ENCODE results near the gene PRPF31. TPM values are rescaled to one million over a fixed set of nuclear protein-coding genes. Genes with fewer than 3 reads are reported as not detected.

The PRPF31 gene
- total and polyA plus RNA-seq, 2 of the 13 experiments (the other 11 are each of a cell fraction or from before 2014, with no cell fraction given), result 23.8 to 63.8 TPM

DNA sequence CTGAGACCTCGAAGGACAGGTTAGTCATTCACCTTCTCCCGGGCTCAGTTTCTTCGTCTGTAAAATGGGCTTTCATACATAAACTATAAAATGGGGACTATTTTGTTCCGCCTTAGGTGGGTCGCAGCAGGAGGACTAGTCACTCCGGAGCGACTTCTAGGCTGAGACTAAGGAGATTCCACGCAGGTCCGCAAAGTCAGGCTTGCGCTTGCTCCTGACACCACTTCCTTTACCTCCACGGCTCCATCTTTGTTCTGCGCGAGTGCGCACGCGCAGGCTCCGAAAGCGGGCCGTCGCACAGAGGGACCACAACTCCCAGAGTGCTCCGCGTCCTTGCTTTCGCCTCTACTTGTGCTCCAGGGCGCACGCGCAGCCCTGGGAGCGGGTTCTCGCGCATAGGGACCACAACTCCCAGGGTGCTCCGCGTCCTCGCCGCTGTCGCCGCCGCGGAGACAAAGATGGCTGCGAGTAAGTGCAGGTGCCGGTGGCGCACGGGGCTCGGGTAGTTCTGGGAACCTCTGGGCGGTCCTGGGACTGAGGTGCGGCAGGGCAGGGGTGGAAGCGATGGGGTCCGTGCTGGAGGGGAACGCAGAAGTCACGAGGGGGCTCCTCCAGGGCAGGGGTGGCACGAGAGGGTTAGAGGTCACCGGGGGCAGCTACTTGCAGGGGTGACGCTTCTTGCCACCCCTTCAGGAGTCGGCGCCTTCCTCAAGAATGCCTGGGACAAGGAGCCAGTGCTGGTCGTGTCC is 13.0 kb upstream of the PRPF31 start, which contains the start of gene NDUFA3 (continued):
- TF ChIP-seq CREM (IDR thresholded peaks at IDR 0.05) (peak; percentile 98), CREM (CRISPR knock-in tag; IDR thresholded peaks at IDR 0.05) (no peak), SP2 (CRISPR knock-in tag; IDR thresholded peaks at IDR 0.05) (peak; percentile 21; the same call in 1 of the 2 replicates), MAFG (CRISPR knock-in tag; IDR thresholded peaks at IDR 0.05) (no peak), ZNF10 (CRISPR knock-in tag; IDR thresholded peaks at IDR 0.05; ENCODE audit: borderline replicate concordance, low read depth) (no peak), NR2F1 (CRISPR knock-in tag; IDR thresholded peaks at IDR 0.05) (peak; percentile 18 to 52; a peak in 2 of 4 replicates), ZNF674 (CRISPR knock-in tag; IDR thresholded peaks at IDR 0.05; ENCODE audit: low read depth) (0 out of 2 replicates have a peak, but pooled peaks have one; percentile 23), HOXA5 (CRISPR knock-in tag; IDR thresholded peaks at IDR 0.05) (no peak), ZNF205 (CRISPR knock-in tag; IDR thresholded peaks at IDR 0.05) (peak; percentile 19; the same call in 1 of the 2 replicates), MYC (CRISPR knock-in tag; IDR thresholded peaks at IDR 0.05; ENCODE audit: borderline replicate concordance) (peak; percentile 50; the same call in 1 of the 2 replicates), MXD4 (CRISPR knock-in tag; IDR thresholded peaks at IDR 0.05) (peak; percentile 85), ZNF709 (CRISPR knock-in tag; IDR thresholded peaks at IDR 0.05) (peak; percentile 61; the same call in 1 of the 2 replicates), ZNF251 (CRISPR knock-in tag; IDR thresholded peaks at IDR 0.05) (no peak), SPEN (CRISPR knock-in tag; IDR thresholded peaks at IDR 0.05; ENCODE audit: low read depth) (peak; percentile 83; the same call in 1 of the 2 replicates)
- TF ChIP-seq, protein P1, sequence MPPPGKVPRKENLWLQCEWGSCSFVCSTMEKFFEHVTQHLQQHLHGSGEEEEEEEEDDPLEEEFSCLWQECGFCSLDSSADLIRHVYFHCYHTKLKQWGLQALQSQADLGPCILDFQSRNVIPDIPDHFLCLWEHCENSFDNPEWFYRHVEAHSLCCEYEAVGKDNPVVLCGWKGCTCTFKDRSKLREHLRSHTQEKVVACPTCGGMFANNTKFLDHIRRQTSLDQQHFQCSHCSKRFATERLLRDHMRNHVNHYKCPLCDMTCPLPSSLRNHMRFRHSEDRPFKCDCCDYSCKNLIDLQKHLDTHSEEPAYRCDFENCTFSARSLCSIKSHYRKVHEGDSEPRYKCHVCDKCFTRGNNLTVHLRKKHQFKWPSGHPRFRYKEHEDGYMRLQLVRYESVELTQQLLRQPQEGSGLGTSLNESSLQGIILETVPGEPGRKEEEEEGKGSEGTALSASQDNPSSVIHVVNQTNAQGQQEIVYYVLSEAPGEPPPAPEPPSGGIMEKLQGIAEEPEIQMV (CRISPR knock-in tag; IDR thresholded peaks at IDR 0.05; ENCODE audit: low read depth), result peak; percentile 16; the same call in 1 of the 2 replicates
- TF ChIP-seq, protein P2, sequence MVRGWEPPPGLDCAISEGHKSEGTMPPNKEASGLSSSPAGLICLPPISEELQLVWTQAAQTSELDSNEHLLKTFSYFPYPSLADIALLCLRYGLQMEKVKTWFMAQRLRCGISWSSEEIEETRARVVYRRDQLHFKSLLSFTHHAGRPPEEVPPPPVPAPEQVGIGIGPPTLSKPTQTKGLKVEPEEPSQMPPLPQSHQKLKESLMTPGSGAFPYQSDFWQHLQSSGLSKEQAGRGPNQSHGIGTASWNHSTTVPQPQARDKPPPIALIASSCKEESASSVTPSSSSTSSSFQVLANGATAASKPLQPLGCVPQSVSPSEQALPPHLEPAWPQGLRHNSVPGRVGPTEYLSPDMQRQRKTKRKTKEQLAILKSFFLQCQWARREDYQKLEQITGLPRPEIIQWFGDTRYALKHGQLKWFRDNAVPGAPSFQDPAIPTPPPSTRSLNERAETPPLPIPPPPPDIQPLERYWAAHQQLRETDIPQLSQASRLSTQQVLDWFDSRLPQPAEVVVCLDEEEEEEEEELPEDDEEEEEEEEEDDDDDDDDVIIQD (CRISPR knock-in tag; IDR thresholded peaks at IDR 0.05; ENCODE audit: low read depth), result 0 out of 2 replicates have a peak, but pooled peaks have one; percentile 11
- TF ChIP-seq, protein P3, sequence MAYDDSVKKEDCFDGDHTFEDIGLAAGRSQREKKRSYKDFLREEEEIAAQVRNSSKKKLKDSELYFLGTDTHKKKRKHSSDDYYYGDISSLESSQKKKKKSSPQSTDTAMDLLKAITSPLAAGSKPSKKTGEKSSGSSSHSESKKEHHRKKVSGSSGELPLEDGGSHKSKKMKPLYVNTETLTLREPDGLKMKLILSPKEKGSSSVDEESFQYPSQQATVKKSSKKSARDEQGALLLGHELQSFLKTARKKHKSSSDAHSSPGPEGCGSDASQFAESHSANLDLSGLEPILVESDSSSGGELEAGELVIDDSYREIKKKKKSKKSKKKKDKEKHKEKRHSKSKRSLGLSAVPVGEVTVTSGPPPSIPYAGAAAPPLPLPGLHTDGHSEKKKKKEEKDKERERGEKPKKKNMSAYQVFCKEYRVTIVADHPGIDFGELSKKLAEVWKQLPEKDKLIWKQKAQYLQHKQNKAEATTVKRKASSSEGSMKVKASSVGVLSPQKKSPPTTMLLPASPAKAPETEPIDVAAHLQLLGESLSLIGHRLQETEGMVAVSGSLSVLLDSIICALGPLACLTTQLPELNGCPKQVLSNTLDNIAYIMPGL (CRISPR knock-in tag; IDR thresholded peaks at IDR 0.05; ENCODE audit: borderline replicate concordance in 1 of 2, low read depth in 1 of 2), result peak; percentile 47 to 83; a peak in 3 of 4 replicates
- TF ChIP-seq, protein P4, sequence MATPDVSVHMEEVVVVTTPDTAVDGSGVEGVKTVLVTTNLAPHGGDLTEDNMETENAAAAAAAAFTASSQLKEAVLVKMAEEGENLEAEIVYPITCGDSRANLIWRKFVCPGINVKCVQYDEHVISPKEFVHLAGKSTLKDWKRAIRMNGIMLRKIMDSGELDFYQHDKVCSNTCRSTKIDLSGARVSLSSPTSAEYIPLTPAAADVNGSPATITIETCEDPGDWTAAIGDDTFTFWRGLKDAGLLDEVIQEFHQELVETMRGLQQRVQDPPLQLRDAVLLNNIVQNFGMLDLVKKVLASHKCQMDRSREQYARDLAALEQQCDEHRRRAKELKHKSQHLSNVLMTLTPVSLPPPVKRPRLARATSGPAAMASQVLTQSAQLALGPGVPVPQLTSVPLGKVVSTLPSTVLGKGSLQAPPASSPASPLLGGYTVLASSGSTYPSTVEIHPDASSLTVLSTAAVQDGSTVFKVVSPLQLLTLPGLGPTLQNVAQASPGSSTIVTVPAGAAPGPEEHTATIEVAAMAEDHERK (CRISPR knock-in tag; IDR thresholded peaks at IDR 0.05; ENCODE audit: low read depth), result peak; percentile 74
- TF ChIP-seq, protein P5, sequence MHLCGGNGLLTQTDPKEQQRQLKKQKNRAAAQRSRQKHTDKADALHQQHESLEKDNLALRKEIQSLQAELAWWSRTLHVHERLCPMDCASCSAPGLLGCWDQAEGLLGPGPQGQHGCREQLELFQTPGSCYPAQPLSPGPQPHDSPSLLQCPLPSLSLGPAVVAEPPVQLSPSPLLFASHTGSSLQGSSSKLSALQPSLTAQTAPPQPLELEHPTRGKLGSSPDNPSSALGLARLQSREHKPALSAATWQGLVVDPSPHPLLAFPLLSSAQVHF (CRISPR knock-in tag; IDR thresholded peaks at IDR 0.05), result no peak
- TF ChIP-seq, protein P6, sequence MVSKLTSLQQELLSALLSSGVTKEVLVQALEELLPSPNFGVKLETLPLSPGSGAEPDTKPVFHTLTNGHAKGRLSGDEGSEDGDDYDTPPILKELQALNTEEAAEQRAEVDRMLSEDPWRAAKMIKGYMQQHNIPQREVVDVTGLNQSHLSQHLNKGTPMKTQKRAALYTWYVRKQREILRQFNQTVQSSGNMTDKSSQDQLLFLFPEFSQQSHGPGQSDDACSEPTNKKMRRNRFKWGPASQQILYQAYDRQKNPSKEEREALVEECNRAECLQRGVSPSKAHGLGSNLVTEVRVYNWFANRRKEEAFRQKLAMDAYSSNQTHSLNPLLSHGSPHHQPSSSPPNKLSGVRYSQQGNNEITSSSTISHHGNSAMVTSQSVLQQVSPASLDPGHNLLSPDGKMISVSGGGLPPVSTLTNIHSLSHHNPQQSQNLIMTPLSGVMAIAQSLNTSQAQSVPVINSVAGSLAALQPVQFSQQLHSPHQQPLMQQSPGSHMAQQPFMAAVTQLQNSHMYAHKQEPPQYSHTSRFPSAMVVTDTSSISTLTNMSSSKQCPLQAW (CRISPR knock-in tag; IDR thresholded peaks at IDR 0.05), result peak; percentile 88
